ENCODE results near the gene CELSR2. TPM values are rescaled to one million over a fixed set of nuclear protein-coding genes. Genes with fewer than 3 reads are reported as not detected.

Gene CELSR2
- total and polyA plus RNA-seq, 2 experiments from 2014 or later: 11.2 to 35.1 TPM

GRCh38 chr1:109312978-109313775, 63.8 kb downstream of the CELSR2 start (continued):
- TF ChIP-seq, protein P1, sequence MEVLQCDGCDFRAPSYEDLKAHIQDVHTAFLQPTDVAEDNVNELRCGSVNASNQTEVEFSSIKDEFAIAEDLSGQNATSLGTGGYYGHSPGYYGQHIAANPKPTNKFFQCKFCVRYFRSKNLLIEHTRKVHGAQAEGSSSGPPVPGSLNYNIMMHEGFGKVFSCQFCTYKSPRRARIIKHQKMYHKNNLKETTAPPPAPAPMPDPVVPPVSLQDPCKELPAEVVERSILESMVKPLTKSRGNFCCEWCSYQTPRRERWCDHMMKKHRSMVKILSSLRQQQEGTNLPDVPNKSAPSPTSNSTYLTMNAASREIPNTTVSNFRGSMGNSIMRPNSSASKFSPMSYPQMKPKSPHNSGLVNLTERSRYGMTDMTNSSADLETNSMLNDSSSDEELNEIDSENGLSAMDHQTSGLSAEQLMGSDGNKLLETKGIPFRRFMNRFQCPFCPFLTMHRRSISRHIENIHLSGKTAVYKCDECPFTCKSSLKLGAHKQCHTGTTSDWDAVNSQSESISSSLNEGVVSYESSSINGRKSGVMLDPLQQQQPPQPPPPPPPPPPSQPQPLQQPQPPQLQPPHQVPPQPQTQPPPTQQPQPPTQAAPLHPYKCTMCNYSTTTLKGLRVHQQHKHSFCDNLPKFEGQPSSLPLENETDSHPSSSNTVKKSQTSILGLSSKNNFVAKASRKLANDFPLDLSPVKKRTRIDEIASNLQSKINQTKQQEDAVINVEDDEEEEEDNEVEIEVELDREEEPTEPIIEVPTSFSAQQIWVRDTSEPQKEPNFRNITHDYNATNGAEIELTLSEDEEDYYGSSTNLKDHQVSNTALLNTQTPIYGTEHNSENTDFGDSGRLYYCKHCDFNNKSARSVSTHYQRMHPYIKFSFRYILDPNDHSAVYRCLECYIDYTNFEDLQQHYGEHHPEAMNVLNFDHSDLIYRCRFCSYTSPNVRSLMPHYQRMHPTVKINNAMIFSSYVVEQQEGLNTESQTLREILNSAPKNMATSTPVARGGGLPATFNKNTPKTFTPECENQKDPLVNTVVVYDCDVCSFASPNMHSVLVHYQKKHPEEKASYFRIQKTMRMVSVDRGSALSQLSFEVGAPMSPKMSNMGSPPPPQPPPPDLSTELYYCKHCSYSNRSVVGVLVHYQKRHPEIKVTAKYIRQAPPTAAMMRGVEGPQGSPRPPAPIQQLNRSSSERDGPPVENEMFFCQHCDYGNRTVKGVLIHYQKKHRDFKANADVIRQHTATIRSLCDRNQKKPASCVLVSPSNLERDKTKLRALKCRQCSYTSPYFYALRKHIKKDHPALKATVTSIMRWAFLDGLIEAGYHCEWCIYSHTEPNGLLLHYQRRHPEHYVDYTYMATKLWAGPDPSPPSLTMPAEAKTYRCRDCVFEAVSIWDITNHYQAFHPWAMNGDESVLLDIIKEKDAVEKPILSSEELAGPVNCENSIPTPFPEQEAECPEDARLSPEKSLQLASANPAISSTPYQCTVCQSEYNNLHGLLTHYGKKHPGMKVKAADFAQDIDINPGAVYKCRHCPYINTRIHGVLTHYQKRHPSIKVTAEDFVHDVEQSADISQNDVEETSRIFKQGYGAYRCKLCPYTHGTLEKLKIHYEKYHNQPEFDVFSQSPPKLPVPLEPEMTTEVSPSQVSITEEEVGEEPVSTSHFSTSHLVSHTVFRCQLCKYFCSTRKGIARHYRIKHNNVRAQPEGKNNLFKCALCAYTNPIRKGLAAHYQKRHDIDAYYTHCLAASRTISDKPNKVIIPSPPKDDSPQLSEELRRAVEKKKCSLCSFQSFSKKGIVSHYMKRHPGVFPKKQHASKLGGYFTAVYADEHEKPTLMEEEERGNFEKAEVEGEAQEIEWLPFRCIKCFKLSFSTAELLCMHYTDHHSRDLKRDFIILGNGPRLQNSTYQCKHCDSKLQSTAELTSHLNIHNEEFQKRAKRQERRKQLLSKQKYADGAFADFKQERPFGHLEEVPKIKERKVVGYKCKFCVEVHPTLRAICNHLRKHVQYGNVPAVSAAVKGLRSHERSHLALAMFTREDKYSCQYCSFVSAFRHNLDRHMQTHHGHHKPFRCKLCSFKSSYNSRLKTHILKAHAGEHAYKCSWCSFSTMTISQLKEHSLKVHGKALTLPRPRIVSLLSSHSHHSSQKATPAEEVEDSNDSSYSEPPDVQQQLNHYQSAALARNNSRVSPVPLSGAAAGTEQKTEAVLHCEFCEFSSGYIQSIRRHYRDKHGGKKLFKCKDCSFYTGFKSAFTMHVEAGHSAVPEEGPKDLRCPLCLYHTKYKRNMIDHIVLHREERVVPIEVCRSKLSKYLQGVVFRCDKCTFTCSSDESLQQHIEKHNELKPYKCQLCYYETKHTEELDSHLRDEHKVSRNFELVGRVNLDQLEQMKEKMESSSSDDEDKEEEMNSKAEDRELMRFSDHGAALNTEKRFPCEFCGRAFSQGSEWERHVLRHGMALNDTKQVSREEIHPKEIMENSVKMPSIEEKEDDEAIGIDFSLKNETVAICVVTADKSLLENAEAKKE (CRISPR knock-in tag; IDR thresholded peaks at IDR 0.05): no peak
- no peak for TF ChIP-seq EZH2 (IDR thresholded peaks at IDR 0.05; ENCODE audit: low read depth, unreplicated experiment)
- TF ChIP-seq CTCF (conservative IDR thresholded peaks at IDR 0.05; ENCODE audit: low read depth in 2 of 2): no peak

- Histone ChIP-seq H3K27me3 (ENCODE audit: insufficient read depth) (no peaks in the 10 kb centered on the region), H3K27ac (ENCODE audit: low read depth) (no peak overlapping the region), H3K4me1 (ENCODE audit: insufficient read depth) (no peaks in the 10 kb centered on the region), H3K36me3 (ENCODE audit: insufficient read depth) (peaks cover 22% of the 10 kb centered on the region; the same call in 1 of the 2 replicates), H3K4me3 (no peak overlapping the region), H3K4me2 (no peak overlapping the region), H3F3A (replicated peaks; ENCODE audit: low read depth) (no peaks in the 10 kb centered on the region), H3K79me2 (replicated peaks; ENCODE audit: insufficient read depth) (no peaks in the 10 kb centered on the region), H4K20me1 (replicated peaks; ENCODE audit: insufficient read depth) (no peaks in the 10 kb centered on the region), H2AFZ (no peak overlapping the region), H3K9me2 (ENCODE audit: insufficient read depth) (no peaks in the 10 kb centered on the region)
- no peak for DNase-seq (ENCODE audit: low spot score)
- H3K36me3 Mint-ChIP-seq (ENCODE audit: low read depth): peaks cover 40% of the 10 kb centered on the region
- peaks cover 4% of the 10 kb centered on the region for H3K27me3 Mint-ChIP-seq (ENCODE audit: insufficient read depth, low read depth, poor library complexity)
- H3K27ac Mint-ChIP-seq: no peak overlapping the region
- peaks cover 6% of the 10 kb centered on the region for H3K4me1 Mint-ChIP-seq
- no peak overlapping the region for H3K4me3 Mint-ChIP-seq
- ATAC-seq: no peak
- no peaks in the 10 kb centered on the region for H3K9me3 Mint-ChIP-seq
- no peak for TF ChIP-seq ZNF331 (CRISPR knock-in tag; IDR thresholded peaks at IDR 0.05; ENCODE audit: low read depth)
- no peak for TF ChIP-seq CREB1 (CRISPR knock-in tag; IDR thresholded peaks at IDR 0.05; ENCODE audit: low read depth)
- no peak for TF ChIP-seq ETS1 (IDR thresholded peaks at IDR 0.05)
- no peak for TF ChIP-seq JUNB (IDR thresholded peaks at IDR 0.05; ENCODE audit: unreplicated experiment)
- TF ChIP-seq NANOG (IDR thresholded peaks at IDR 0.05; ENCODE audit: borderline replicate concordance): no peak
Measured at GRCh38 chr1:109314795-109315194, 65.5 kb downstream of the CELSR2 start.
